ENCODE measurements around the gene PPP1R1C. TPM values are rescaled to one million over a fixed set of nuclear protein-coding genes. Genes with fewer than 3 reads are reported as not detected.

PPP1R1C gene
- total and polyA plus RNA-seq, 2 of the 13 experiments (the other 11 are each of a cell fraction or from before 2014, with no cell fraction given): 1.5 to 3.5 TPM

DNA sequence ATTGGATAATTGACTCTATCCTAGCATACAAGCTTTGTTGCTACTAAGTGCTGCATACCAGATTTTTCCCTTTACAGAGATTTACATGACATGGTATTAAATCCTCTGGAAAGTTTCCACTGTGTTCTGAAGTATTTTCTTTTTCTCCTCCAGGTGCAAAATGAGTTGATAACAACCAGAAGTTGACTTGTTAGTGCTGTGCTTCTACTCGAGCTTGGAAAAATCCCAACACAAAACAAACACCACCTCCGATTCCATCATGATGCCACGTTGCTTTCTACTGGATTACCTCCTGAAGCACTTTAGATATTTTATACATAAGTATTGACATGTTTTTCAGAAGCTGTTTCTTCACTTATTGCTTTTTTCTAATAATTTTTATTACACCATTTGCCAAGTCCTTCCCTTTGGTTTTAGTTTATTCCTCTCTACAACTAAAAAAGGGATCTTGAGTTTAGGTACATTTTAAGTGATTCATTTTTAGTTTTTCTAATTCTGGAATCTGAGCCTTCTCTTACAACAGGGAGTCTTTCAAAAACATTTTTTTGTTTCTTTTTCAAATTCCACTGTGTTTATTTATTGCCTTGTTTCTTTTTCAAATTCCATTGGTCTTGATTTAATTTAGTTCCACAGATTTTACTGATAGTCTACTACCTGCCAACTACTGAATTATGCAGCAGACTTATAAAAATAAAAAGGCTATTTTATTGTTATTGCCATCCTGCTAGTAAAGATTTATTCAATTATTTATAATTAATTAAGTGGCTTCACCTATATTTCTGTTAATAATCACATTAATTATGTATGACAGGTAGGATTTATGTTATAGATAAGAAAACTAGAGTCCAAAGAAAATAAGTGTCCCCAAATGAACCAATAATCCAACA is 143.4 kb downstream of the PPP1R1C start (continued):
- TF ChIP-seq RAD51 (IDR thresholded peaks at IDR 0.05; ENCODE audit: borderline replicate concordance) (no peak), MEIS2 (CRISPR knock-in tag; IDR thresholded peaks at IDR 0.05) (no peak), MIXL1 (CRISPR knock-in tag; IDR thresholded peaks at IDR 0.05) (no peak), ZNF607 (CRISPR knock-in tag; IDR thresholded peaks at IDR 0.05; ENCODE audit: borderline replicate concordance) (no peak), ZMYM4 (CRISPR knock-in tag; IDR thresholded peaks at IDR 0.05) (no peak), KMT2B (CRISPR knock-in tag; IDR thresholded peaks at IDR 0.05) (no peak), HNRNPLL (IDR thresholded peaks at IDR 0.05; ENCODE audit: low read depth, low read length, poor library complexity, severe bottlenecking) (no peak), ZNF263 (CRISPR knock-in tag; IDR thresholded peaks at IDR 0.05) (no peak), WIZ (CRISPR knock-in tag; IDR thresholded peaks at IDR 0.05) (no peak)
- TF ChIP-seq, protein P1, sequence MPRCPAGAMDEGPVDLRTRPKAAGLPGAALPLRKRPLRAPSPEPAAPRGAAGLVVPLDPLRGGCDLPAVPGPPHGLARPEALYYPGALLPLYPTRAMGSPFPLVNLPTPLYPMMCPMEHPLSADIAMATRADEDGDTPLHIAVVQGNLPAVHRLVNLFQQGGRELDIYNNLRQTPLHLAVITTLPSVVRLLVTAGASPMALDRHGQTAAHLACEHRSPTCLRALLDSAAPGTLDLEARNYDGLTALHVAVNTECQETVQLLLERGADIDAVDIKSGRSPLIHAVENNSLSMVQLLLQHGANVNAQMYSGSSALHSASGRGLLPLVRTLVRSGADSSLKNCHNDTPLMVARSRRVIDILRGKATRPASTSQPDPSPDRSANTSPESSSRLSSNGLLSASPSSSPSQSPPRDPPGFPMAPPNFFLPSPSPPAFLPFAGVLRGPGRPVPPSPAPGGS (CRISPR knock-in tag; IDR thresholded peaks at IDR 0.05): no peak

DNA sequence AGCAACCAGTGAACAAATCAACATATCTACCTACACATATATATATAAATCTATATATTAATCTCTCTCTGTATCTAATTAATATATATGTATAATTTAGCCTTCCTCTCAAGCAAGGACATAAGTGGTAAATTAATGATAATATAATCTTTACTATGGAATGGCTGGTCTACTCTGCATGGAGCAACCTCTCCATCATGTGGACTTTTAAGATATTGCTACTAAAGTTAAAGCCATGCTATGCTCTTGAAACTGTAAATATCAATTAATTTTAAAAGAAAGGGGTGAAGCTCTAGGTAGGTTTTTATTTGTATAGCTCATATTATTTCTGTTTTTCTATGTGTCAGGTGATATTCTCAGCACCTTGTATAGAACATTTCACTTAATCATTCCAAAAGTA is 147.0 kb downstream of the PPP1R1C start:
- Histone ChIP-seq H3K36me3 (replicated peaks in 1 of 2; ENCODE audit: control insufficient read depth in 1 of 2, insufficient read depth in 2 of 2, low read length in 2 of 2) (no peaks in the 10 kb centered on the region), H3K9me3 (ENCODE audit: low read length) (no peaks in the 10 kb centered on the region), H2AFZ (ENCODE audit: low read length) (no peak overlapping the region), H3K4me1 (ENCODE audit: insufficient read depth, low read length) (no peaks in the 10 kb centered on the region), H3K4me2 (ENCODE audit: low read depth, low read length) (no peak overlapping the region), H3K27me3 (ENCODE audit: control insufficient read depth in 1 of 2, insufficient read depth in 2 of 2, low read length in 2 of 2) (no peaks in the 10 kb centered on the region), H3K9ac (ENCODE audit: insufficient read depth, low read depth, low read length) (no peak overlapping the region), H3K4me3 (replicated peaks in 1 of 3; ENCODE audit: insufficient read depth in 1 of 3, low read depth in 2 of 3, low read length in 3 of 3) (no peak overlapping the region), H4K20me1 (ENCODE audit: insufficient read depth, low read length) (no peaks in the 10 kb centered on the region), H3K79me2 (ENCODE audit: insufficient read depth, low read length) (no peaks in the 10 kb centered on the region), H3K27ac (ENCODE audit: extremely low read length, insufficient read depth, low read length) (no peak overlapping the region)
- no peak for ATAC-seq
- BruUV-seq (replicated peaks): no TSS peak
- intact Hi-C loops (cut with micrococcal nuclease; ENCODE audit: unreplicated experiment) (no loop called here), in situ Hi-C loops (cut with HindIII; ENCODE audit: extremely low pct_ligation_motif_present, low pct_unique_long_range_greater_than_20kb) (no loop called here)
- DNase-seq (ENCODE audit: low spot score): no peak
- ChIA-PET CTCF (ENCODE audit: low intra/inter-chr PET ratio, low total read pairs) (no interaction called here), POLR2A (no interaction called here)
- FAIRE-seq: no peak
- TF ChIP-seq STAG1 (CRISPR knock-in tag; IDR thresholded peaks at IDR 0.05): peak; percentile 25; the same call in 1 of the 2 replicates
- TF ChIP-seq, protein P2, sequence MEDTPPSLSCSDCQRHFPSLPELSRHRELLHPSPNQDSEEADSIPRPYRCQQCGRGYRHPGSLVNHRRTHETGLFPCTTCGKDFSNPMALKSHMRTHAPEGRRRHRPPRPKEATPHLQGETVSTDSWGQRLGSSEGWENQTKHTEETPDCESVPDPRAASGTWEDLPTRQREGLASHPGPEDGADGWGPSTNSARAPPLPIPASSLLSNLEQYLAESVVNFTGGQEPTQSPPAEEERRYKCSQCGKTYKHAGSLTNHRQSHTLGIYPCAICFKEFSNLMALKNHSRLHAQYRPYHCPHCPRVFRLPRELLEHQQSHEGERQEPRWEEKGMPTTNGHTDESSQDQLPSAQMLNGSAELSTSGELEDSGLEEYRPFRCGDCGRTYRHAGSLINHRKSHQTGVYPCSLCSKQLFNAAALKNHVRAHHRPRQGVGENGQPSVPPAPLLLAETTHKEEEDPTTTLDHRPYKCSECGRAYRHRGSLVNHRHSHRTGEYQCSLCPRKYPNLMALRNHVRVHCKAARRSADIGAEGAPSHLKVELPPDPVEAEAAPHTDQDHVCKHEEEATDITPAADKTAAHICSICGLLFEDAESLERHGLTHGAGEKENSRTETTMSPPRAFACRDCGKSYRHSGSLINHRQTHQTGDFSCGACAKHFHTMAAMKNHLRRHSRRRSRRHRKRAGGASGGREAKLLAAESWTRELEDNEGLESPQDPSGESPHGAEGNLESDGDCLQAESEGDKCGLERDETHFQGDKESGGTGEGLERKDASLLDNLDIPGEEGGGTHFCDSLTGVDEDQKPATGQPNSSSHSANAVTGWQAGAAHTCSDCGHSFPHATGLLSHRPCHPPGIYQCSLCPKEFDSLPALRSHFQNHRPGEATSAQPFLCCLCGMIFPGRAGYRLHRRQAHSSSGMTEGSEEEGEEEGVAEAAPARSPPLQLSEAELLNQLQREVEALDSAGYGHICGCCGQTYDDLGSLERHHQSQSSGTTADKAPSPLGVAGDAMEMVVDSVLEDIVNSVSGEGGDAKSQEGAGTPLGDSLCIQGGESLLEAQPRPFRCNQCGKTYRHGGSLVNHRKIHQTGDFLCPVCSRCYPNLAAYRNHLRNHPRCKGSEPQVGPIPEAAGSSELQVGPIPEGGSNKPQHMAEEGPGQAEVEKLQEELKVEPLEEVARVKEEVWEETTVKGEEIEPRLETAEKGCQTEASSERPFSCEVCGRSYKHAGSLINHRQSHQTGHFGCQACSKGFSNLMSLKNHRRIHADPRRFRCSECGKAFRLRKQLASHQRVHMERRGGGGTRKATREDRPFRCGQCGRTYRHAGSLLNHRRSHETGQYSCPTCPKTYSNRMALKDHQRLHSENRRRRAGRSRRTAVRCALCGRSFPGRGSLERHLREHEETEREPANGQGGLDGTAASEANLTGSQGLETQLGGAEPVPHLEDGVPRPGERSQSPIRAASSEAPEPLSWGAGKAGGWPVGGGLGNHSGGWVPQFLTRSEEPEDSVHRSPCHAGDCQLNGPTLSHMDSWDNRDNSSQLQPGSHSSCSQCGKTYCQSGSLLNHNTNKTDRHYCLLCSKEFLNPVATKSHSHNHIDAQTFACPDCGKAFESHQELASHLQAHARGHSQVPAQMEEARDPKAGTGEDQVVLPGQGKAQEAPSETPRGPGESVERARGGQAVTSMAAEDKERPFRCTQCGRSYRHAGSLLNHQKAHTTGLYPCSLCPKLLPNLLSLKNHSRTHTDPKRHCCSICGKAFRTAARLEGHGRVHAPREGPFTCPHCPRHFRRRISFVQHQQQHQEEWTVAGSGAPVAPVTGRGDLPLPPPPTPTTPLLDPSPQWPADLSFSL (CRISPR knock-in tag; IDR thresholded peaks at IDR 0.05): no peak
